B cell (primary cell): ENCODE data around the gene CACNA1H.

ENCODE experiments used
- EZH2 ChIP-seq: IDR thresholded peaks from 2 replicates; pipeline ENCODE4 v1.6.1; 2012; ENCODE audit warnings: borderline replicate concordance, low read depth, mild to moderate bottlenecking, moderate library complexity, low read length; ENCODE audit not compliant: insufficient read depth, poor library complexity, severe bottlenecking
- TF ChIP-seq, protein P1 (sequence below): fragments of 200-600 bp; IDR thresholded peaks from one replicate; pipeline ENCODE4 v1.8.0; 2022; ENCODE audit warnings: antibody characterized with exemption, mild to moderate bottlenecking

GRCh38 chr16:1193825-1194581, 41.1 kb downstream of the CACNA1H start:
- TF ChIP-seq EZH2 = no peak
- TF ChIP-seq, protein P1, sequence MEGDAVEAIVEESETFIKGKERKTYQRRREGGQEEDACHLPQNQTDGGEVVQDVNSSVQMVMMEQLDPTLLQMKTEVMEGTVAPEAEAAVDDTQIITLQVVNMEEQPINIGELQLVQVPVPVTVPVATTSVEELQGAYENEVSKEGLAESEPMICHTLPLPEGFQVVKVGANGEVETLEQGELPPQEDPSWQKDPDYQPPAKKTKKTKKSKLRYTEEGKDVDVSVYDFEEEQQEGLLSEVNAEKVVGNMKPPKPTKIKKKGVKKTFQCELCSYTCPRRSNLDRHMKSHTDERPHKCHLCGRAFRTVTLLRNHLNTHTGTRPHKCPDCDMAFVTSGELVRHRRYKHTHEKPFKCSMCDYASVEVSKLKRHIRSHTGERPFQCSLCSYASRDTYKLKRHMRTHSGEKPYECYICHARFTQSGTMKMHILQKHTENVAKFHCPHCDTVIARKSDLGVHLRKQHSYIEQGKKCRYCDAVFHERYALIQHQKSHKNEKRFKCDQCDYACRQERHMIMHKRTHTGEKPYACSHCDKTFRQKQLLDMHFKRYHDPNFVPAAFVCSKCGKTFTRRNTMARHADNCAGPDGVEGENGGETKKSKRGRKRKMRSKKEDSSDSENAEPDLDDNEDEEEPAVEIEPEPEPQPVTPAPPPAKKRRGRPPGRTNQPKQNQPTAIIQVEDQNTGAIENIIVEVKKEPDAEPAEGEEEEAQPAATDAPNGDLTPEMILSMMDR = no peak
